ENCODE measurements around the gene REN. TPM values are rescaled to one million over a fixed set of nuclear protein-coding genes. Genes with fewer than 3 reads are reported as not detected.
A peak's percentile ranks its signal among the peaks of the same experiment; 100 is the strongest.

Gene REN
- total and polyA plus RNA-seq, 4 donors, result 0.05 to 0.25 (median 0.15) TPM; not detected in 1

GRCh38 chr1:204146309-204146708 lies 19.8 kb downstream of the REN start:
- TF ChIP-seq EGR1 (IDR thresholded peaks at IDR 0.05; ENCODE audit: low read depth in 2 of 2) (no peak), SP1 (IDR thresholded peaks at IDR 0.05) (no peak), GABPA (IDR thresholded peaks at IDR 0.05 in 1 of 2, conservative IDR thresholded peaks at IDR 0.05 in 1 of 2) (no peak), MAX (IDR thresholded peaks at IDR 0.05) (no peak)
- TF ChIP-seq, protein P1, sequence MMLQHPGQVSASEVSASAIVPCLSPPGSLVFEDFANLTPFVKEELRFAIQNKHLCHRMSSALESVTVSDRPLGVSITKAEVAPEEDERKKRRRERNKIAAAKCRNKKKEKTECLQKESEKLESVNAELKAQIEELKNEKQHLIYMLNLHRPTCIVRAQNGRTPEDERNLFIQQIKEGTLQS (IDR thresholded peaks at IDR 0.05), result no peak
- Histone ChIP-seq H3K9me3 (ENCODE audit: control insufficient read depth in 4 of 4, low read length in 3 of 4) (no peaks in the 10 kb centered on the region), H3K36me3 (ENCODE audit: control insufficient read depth in 4 of 4, insufficient read depth in 3 of 4, low read depth in 1 of 4, low read length in 3 of 4) (peaks cover 0 to under 1% (median 0%) of the 10 kb centered on the region in 4 donors), H3K9ac (ENCODE audit: low read depth in 1 of 2, low read length in 2 of 2) (peak overlapping the region in 1 of 2 donors; percentile 52), H3K27ac (ENCODE audit: low read depth in 1 of 2, low read length in 2 of 2) (peak overlapping the region; percentile 79 to 80), H3K27me3 (ENCODE audit: control insufficient read depth in 4 of 4, insufficient read depth in 4 of 4, low read length in 3 of 4) (no peaks in the 10 kb centered on the region), H3K4me1 (ENCODE audit: control insufficient read depth in 4 of 4, insufficient read depth in 4 of 4, low read length in 3 of 4) (peaks cover 27 to 90% (median 84%) of the 10 kb centered on the region in 4 donors), H3K4me3 (ENCODE audit: low read depth in 1 of 3, low read length in 3 of 3) (peak overlapping the region; percentile 20 to 64 (median 21))
- no peak for DNase-seq (ENCODE audit: low spot score)
- WGBS, result 43% methylated on average over 6 of the region's 6 CpGs

DNA sequence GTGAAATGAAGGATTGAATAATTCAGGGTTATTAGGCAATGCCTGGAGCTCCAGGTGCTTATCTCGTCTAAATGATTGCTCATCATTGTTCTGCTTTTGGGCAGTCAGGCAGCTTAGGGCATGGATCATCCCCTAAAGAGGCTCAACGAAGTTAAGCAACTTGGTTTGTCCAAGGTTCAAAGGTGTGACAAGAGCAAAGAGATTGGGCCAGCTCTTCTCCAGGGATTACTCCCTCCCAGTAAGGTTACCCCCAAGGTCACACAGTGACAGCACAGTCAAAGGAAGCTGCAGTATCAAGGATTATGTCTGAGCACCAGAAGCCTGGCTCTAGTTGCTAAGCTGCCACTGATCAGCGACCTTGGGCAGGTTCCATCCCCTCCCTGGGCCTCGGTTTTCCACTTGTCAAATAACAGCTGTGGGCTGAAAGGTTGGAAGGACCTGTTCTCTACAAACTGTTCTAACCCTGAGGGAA lies 21.1 kb downstream of the REN start:
- TF ChIP-seq RAD21 (IDR thresholded peaks at IDR 0.05) (peak; percentile 38 to 50), CTCF (IDR thresholded peaks at IDR 0.05; ENCODE audit: low read depth, low read length, missing input control) (no peak), YY1 (IDR thresholded peaks at IDR 0.05) (peak; percentile 86), TAF1 (conservative IDR thresholded peaks at IDR 0.05) (peak; percentile 19), FOXA1 (IDR thresholded peaks at IDR 0.05) (no peak), NR2F2 (IDR thresholded peaks at IDR 0.05) (peak; percentile 88), JUND (IDR thresholded peaks at IDR 0.05) (peak; percentile 90 to 95), HNF4A (conservative IDR thresholded peaks at IDR 0.05) (peak; percentile 99), RXRA (IDR thresholded peaks at IDR 0.05) (peak; percentile 96 to 98), HNF4G (IDR thresholded peaks at IDR 0.05) (peak; percentile 94), FOXA2 (IDR thresholded peaks at IDR 0.05) (no peak), MAX (IDR thresholded peaks at IDR 0.05) (peak; percentile 80), REST (IDR thresholded peaks at IDR 0.05) (peak; percentile 79), EGR1 (IDR thresholded peaks at IDR 0.05; ENCODE audit: low read depth in 2 of 2) (peak in 1 of 2 donors; percentile 53), GABPA (IDR thresholded peaks at IDR 0.05 in 1 of 2, conservative IDR thresholded peaks at IDR 0.05 in 1 of 2) (no peak), SP1 (IDR thresholded peaks at IDR 0.05) (peak; percentile 98)
- TF ChIP-seq, protein P1 (IDR thresholded peaks at IDR 0.05), result peak; percentile 96
- TF ChIP-seq, protein P2, sequence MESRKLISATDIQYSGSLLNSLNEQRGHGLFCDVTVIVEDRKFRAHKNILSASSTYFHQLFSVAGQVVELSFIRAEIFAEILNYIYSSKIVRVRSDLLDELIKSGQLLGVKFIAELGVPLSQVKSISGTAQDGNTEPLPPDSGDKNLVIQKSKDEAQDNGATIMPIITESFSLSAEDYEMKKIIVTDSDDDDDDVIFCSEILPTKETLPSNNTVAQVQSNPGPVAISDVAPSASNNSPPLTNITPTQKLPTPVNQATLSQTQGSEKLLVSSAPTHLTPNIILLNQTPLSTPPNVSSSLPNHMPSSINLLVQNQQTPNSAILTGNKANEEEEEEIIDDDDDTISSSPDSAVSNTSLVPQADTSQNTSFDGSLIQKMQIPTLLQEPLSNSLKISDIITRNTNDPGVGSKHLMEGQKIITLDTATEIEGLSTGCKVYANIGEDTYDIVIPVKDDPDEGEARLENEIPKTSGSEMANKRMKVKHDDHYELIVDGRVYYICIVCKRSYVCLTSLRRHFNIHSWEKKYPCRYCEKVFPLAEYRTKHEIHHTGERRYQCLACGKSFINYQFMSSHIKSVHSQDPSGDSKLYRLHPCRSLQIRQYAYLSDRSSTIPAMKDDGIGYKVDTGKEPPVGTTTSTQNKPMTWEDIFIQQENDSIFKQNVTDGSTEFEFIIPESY (IDR thresholded peaks at IDR 0.05), result peak; percentile 84
- Histone ChIP-seq H3K4me1 (ENCODE audit: control insufficient read depth in 4 of 4, insufficient read depth in 4 of 4, low read length in 3 of 4) (peaks cover 27 to 89% (median 83%) of the 10 kb centered on the region in 4 donors), H3K4me3 (ENCODE audit: low read depth in 1 of 3, low read length in 3 of 3) (peak overlapping the region in 1 of 3 donors; percentile 23), H3K36me3 (ENCODE audit: control insufficient read depth in 4 of 4, insufficient read depth in 3 of 4, low read depth in 1 of 4, low read length in 3 of 4) (peaks cover 0 to 6% (median under 1%) of the 10 kb centered on the region in 4 donors), H3K9me3 (ENCODE audit: control insufficient read depth in 4 of 4, low read length in 3 of 4) (no peaks in the 10 kb centered on the region), H3K9ac (ENCODE audit: low read depth in 1 of 2, low read length in 2 of 2) (no peak overlapping the region), H3K27me3 (ENCODE audit: control insufficient read depth in 4 of 4, insufficient read depth in 4 of 4, low read length in 3 of 4) (no peaks in the 10 kb centered on the region), H3K27ac (ENCODE audit: low read depth in 1 of 2, low read length in 2 of 2) (peak overlapping the region; percentile 79 to 80)
- WGBS, result 30% methylated on average over 4 of the region's 4 CpGs
- DNase-seq (ENCODE audit: low spot score), result no peak

Data from liver (tissue), 9 donors.